Measurements from ENCODE around the gene GSK3A.

GSK3A gene

DNA sequence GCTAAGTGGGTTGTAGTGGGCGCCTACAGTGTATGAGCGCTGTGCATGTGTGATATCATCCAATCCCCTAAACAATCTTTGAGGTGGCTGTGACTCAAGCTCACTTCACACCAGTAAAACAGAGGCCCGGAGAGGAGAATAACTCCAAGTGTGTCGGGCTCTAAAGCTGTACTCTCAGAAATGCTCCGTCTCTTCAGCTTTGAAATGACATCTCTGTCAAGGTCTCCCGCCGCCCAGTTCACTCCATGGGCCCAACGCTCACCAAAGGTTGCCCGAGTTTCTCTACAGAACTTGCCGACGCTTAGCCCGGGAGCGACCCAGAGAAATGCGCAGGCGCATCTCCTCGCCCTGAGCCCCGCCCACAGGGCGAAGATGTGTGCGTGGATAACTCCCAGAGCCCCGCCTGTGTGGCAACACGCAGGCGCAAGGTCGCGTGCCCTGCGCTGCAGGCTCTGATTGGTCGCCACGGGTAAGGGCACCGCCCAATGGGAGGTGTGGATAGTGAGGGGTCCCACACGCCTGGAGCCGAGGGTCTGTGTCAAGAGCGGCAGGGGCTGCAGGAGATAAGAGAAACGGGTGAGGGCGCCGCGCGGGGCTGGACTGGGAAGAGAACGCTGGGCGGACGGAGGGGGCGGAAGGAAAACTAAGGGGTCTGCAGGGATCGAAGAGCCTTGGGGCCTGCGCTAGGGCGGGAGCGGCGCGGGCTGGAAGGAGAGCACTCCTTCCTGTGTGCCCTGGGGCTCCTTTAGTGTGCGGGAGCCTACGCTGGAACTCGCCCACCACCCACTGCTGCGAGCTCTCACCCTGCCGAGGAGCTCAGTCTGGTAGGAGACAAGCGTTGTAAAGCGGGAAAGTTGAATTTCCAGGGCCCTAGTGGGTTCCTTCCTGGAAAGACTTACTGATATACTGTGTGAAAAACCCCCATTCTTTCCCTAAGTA is 22.3 kb downstream of the GSK3A start, which contains the start of gene ZNF526:
Gene ZNF526, plus strand, starts transcription at position 501 of the 939 bp plus-strand sequence. CDS start 4,092 bp downstream, outside the sequence.
- peak; percentile 79 for DNase-seq

DNA sequence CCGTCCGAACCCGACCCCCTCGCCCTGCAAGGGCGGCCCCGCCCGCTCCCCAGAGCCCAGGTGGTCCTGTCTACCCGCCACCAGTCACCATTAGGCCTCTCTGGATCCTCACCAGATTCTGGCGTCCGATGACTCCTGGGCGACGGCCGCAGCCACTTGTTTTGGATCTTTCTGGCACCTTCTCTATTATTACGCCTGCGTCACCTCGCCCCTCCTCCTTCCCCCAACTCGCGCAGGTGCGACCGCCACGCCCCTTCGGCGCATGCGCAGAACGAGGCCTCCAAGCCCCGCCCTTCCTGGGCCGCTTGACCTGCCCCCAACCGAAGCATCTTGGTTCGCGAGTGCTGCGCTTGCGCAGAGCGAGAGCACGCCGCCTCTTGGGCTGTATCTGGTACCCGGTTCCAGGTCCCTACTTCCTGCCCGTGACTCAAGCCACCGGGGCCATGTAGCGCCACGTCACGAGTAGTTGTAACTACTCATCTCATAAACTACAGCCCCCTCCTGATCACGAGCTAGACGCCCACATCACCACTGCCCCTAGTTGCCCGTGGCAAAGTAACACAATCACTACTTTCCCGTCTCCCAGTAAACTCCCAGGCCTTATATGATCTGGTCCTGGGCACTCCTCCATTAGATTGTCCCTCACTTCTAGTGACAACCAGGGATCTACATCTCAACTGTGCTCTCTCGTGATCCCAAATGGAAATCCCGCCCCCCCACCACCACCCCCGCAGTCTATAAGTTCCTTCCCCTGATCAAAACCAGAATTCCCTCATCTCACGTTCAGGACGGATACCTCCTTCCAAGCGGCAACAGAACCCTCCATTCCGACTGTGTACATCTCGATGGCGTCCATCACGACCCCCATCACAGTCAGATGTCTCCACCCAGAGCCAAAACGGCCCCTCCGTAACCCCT is 24.6 kb downstream of the GSK3A start, which contains the start of gene DEDD2:
Gene DEDD2, minus strand, starts transcription at position 158 of the 918 bp plus-strand sequence. CDS start 670 bp downstream, outside the sequence.
- DNase-seq: peak; percentile 84

DNA sequence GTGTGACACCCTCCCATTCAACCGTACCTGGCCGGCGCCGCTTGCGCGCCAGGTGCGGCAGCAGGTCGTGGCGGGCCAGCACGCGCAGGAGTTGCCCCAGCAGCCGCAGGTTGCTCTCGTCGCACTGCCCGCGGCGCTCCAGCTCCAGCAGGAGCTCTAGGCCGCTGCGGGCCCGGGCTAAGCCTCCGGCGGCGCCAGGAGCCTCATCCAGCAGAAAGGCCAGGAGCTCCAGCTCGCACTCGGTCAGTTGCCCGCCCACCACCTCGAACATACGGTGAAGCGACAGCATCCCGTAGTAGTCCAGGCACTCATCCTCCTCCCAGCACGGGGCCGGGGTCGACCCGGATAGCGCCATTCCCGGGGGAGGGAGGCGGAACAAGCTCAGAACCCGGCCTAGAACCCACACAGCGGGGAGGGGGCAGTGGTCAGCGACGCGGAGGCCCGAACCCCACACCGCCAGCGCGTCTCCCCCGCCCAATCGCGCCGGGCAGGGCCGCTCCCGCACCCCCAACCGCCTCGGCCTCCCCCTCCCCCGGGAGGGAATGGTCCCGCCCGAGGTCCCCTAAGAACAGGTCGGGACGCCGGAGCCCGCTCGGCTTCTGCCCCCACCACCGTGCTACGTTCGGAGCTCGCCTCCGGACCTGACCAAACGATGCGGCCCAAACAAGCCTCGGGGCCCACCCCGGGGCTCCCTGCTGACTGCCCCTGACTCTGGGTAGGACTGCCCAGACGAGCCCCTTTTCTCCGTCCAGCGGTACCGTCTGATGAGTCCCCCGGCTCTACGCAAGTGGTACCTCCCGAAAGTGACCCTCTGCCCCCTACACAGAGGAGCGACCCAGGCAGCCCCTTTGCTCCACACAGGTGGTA is 25.5 kb downstream of the GSK3A start:
- DNase-seq: no peak

DNA sequence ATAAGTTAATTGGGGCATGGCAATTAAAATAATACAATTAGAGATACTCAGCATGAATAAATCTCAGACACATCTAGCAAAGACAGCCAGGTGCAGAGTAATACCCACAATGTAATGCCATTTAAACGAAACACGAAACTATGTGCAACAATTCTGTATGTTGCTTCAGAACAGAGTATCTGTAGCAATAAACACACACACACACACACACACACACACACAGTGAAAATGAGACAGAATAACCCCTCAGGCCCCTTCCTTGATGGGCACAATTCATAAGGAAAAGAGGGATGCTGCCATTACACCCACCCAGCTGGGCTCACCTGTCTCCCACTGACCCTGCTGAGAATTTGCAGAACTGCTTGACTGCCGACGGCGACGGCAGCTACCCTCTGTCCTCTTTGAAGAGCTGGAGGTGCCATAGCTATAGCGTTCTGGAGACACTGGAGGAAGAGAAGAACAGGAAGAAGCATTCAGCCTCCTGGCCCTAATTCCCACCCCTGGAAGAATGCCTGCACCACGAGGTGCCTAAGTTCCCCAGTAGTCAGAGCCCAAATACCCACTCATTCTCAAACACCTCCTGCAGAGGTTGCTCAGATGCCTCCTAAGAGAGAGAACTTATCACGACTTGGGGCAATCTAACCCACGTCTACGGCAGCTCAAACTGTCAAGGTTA is 27.5 kb downstream of the GSK3A start:
- DNase-seq: no peak

DNA sequence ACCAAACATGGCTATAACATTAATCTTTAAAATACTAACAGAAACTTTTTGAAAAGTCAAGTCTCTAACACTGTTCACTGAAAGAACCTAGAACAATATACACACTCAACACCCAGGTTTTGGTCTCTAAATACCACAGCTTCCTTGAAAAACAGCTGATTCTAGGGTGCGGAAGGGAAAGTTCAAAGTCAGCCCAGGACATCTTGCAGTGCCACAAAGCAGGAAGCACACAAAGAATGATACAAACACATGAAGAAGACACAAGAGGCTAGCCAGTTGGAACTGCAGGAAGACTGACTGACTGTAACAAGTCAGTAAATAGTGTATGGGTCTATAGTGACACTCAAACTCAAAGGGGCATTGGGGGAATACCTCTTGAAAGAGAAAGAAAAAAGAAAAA is 29.5 kb downstream of the GSK3A start:
- DNase-seq: no peak

DNA sequence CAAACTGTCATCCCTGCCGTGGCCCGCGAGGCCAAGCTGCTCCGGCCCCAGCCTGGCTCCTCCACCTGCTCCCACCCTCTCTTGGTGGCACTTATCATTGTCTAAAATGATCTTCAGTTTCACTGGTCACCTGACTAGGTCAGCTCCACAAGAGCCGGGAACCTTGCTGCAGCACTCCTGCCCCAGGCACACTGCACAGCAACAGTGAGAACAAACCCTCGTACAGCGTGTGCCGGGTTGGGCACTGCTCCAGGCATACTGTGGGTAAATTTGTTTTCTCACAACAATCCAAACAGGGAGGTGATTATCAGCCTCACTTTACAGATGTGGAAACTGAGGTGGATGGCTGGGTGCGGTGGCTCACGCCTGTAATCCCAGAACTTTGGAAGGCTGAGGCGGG is 33.8 kb downstream of the GSK3A start:
- no peak for DNase-seq

DNA sequence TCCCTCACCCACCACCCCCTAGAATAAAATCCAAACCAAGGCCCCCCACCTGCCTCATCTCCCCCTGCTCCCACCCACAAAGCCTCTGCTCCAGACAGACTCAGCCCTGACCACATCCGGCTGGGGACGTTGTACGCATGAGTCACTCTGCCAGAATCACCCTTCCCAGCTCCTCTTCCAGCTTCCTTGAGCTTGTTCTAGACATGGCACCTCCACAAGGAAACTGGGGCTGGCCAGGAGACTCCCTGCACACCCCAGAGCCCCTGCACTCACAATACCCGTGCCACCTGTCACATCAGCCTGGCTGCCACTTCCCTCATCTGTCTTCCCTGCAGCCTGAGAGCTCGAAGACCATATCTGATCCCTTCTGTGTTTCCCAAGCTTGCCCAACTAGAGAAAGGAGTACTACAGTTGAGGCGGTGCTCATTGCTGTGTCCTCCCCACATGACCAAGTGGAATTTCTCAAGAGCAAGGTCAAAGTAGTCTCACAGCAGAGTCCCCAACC is 34.6 kb downstream of the GSK3A start:
- DNase-seq: no peak

DNA sequence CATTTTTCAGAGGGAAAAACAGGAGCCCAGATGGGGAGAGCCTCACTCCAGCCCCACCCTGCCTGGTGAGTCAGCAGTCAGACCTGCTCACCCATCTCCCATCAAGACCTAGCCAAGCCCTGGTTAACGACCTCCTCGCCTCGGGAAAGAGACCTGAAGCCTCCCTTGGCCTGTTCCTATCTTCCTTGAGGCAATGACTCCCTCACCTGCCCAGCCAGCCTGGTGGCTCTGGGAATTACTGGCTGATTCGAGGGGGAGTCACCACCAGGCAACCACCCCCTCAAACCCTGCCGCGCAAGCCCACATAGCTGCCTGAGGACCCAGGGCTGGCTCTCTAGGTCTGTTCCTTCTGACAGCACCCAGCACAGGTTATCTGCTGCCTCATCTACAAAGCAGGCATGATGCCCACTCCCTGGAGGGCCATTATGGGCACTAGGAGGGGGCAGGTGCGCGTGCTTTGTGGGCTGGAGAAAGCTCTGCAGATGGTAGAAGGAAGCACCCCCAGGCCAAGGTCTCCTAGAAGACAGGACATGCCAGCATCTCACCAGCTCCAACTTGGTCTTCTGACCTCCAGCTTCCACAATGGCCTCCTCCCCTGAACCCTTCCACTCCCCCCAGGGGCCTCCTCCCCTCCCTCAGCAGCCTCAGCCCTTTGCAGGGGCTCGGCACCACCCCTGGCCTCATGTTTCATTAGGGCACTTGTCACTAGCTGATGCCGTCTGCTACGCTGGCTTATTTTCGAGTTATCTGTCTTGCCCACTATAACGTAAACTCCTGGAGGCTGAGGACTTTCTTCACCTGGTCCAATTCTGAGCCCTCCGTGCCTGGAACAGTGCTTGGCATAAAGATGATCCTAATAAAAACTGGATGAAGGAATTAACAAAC is 35.3 kb downstream of the GSK3A start:
- no peak for DNase-seq

DNA sequence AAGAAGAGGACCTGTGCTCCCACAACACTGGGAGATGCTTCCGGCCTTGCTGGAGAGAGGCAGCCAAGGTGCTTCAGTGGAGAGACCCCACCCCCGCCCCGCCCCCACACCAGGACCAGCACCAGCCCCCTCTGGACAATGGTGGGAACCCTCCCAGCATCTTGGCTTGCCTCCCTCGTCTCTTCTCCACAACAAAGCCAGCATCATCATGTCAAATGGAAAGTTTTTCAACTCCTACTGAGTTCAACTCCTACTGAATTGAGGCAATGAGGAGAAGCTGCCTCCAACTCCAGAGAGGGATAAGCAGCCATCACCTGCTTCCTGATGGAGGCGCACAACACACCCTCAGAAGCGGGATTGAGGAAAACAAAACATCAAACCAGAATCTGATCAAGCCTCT is 37.7 kb downstream of the GSK3A start:
- DNase-seq: no peak

DNA sequence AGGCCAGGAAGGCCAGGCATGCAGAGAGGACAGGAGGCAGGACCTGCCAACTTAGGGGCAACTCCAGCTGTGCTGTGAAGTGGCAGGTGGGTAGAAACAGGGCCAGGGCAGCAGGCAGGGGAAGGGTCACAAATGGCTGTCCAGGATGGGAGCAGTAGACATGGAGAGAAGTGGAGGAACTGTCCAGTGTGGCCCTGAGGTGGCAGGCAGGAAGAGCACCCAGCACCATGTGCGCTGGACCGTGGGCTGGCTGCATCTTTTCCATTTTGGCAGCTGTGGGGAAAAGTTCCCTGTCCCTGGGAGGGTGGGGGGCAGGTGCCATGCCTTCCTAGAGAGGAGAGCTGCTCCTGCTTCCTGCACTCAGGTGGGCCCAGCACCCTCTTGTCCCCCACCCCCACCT is 38.7 kb downstream of the GSK3A start:
- no peak for DNase-seq

DNA sequence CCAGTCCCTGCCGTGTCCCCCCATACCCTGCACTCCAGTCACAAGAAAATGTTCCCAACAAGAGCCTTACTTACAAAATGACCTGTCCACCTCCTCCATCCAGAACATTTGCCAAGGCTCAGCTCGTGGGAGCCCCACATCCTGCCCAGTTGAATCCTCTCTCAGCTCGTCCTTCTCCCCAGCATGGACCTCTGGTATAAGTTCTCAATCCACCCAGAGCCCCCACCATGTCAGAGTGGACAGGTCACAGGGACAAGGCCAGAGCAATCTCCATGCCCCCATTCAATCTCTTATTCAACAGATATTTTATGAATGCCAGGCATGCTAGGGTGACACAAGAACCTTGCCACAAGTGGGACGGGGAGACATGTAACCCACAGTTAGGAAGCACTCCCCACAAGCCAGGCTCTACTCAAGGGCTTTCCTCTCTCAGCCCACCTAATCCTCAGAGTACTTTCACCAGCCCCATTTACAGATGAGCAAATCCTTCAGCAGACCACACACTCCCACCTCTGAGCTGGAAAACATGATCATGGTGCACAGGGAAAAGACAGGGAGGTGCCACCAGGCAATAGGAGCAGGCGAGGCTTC is 40.0 kb downstream of the GSK3A start:
- no peak for DNase-seq

DNA sequence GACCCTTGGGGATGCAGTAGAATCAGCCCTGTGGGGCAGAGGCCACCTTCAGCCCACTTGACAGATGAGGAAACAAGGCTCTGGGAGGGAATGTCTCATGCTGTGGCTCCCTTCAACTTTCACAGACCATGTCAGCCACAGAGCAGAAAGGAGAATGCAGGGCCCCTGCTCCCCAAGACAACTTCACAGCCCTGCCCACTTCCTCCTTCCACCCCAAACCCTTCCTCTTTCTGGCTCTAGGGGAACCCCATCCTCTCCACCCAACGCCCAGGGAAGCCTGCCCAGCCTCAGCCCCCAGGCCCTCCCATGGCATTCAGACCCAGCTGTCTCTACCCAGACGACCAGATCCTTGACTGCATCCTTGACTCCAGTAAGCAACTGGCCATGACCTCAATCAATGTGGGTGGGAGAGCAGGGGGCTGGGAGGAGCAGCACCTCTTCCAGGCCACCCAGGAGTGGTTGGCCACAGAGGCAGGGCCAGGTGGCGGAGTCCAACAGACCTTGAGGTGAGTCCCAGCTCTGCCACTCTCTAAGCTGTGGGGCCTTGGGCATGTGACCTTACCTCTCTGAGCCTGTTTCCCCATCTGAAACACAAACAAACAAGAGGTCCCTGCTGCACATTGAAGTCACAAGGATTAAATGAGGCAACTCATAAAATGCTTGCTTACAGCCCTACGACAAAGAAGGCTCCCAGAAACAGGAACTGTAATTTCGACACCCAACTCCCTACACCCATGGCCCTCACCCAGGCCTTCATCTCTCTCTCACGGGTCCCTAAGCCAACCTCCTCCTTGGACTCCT is 40.7 kb downstream of the GSK3A start:
- DNase-seq: no peak

DNA sequence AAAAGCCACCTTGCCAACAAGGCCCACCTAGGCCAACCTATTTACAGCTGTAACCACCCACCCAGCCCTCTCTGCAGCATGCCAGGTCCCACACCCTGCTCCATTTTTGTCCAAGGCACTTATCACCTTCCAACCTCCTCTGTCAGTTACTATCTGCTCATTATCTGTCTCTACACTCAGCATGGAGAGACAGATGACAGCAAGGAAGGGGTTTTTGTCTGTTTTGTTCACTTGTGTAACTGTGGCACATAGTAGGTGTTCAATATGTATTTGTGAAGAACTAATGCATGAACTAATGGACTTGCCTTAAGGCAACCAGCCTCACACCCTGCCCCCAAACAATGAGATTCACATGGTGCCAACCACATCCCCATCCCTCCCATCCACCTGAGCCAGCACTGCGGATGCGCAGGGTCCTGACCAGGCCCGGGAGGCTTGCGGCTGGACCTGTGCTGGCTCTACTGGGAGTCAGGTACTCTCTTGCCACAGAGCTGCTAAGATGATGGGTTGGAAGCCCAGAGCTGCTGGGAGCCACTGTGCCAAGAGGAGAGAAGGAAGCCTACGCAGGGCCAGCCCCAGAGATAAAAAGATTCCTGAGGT is 42.2 kb downstream of the GSK3A start:
- DNase-seq: no peak

DNA sequence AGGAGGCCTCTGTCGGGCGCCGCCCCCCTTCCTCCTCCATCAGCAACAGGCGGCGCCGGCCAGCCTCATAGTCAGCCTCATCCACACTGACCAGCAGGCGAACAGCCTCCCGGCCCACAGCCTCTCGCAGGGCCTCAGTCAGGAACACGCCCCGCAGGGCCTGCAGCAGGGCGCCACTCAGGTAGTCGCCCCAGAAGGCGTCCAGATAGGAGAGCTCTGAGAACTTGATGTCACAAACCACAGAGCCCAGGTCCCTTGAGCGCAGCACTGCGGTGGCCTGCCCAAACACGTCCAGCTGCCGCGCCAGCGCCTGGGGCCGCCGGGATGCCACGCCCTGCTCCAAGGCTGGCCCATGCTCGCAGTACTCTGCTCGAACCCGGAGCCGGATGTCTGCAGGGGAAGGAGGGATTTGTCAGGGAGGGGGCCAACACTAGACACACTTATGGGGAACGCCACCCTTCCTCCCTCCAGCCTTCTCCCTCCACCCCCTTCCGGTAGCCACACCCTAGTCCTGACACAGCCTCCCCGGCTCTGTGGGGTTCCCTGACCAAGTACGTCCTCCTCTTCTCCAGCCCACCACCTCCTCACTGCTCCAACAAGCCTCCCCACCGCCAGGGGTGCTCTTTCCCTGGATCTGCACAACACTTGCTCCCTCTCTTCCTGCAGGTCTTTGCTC is 42.8 kb downstream of the GSK3A start:
- no peak for DNase-seq

DNA sequence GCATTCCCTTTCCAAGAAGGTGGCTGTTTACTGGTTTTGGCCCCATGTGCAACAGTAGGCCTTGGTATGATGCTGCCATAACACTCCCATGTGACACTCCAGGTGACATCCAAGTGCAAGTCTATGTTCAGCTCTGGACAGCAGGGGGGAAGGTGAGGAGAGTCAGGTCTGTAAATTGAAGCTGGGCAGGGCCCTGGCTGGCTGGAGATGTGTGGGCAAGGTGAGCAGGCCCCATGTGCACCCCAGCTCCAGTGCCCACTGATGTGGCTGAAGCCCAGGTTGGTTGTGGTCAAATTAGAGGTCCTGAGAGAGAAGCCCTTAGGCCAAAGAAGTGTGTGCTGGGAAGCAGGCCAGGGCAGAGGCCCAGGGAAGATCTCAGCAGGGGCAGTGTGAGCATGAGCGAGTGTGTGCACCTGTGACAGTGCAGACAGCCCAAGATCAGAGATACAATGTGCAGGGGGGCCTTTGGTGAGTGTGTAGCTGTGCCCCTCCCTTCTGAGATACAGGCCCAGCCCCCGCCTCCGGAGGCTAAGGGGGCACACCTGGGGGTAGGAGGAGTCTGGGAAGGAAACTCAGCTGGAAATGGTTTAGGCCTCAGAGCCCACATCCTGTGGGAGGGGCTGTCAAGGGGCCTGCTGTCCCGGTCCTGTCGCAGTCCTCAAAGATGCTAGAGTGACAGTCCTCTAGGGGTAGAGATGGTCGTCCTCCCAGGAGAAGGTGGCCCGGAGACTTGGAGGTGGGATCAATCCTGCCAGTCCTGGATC is 43.5 kb downstream of the GSK3A start:
- DNase-seq: no peak

DNA sequence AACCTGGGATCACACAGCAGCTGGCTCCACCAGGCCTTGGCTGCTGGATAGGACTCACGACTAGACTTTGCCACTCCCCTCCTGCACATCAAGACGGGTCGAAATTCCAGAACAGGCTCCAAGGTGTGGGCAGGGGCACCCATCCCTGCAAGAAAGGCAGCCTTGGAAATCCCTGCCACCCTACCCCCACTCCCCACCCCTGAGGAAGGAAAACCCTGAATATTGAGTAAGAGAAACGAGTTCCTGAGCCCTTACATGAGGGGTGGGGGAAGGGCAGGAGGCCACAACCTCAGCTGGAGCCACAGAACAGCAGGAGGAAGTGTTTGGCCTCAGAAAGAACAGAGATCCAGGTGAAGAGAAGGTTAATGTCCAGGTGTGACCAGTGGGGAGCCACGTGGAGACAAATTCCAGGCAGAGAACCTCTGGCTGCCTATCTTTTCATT is 45.0 kb downstream of the GSK3A start:
- no peak for DNase-seq
